GM12875 (cell line): ENCODE data around the gene ABHD11.

ENCODE experiments used
- H3K4me3 ChIP-seq: one replicate; pipeline ENCODE4 v1.5.1; 2011; ENCODE audit warnings: low read depth, low read length, control low read depth
- TF ChIP-seq, protein P1 (sequence below): IDR thresholded peaks from 2 replicates; pipeline ENCODE4 v1.5.1; 2011; ENCODE audit warnings: low read depth, mild to moderate bottlenecking, control low read depth, inconsistent platforms, low read length, moderate library complexity, borderline replicate concordance; ENCODE audit not compliant: insufficient read depth

Gene ABHD11

DNA sequence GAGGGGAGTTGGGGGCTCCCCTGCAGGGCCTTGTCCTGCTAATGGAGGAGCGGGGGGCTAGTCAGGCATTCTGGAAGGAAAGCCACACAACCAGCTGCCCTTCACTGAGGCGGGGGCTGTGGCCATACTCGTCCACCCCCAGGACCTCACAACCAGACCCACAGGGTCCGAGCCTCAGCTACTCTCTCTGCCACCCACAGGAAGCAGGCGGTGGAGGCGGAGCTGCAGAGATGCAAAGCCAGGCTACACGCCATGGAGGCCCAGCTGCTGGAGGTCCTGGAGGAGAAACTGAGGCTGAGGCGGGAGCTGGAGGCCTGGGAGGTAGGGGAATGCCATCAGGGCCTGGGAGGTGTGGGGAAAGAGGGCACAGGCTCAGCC lies 3.1 kb downstream of the ABHD11 start:
- TF ChIP-seq, protein P1, sequence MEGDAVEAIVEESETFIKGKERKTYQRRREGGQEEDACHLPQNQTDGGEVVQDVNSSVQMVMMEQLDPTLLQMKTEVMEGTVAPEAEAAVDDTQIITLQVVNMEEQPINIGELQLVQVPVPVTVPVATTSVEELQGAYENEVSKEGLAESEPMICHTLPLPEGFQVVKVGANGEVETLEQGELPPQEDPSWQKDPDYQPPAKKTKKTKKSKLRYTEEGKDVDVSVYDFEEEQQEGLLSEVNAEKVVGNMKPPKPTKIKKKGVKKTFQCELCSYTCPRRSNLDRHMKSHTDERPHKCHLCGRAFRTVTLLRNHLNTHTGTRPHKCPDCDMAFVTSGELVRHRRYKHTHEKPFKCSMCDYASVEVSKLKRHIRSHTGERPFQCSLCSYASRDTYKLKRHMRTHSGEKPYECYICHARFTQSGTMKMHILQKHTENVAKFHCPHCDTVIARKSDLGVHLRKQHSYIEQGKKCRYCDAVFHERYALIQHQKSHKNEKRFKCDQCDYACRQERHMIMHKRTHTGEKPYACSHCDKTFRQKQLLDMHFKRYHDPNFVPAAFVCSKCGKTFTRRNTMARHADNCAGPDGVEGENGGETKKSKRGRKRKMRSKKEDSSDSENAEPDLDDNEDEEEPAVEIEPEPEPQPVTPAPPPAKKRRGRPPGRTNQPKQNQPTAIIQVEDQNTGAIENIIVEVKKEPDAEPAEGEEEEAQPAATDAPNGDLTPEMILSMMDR, result no peak
- no peak overlapping the region for H3K4me3 ChIP-seq

DNA sequence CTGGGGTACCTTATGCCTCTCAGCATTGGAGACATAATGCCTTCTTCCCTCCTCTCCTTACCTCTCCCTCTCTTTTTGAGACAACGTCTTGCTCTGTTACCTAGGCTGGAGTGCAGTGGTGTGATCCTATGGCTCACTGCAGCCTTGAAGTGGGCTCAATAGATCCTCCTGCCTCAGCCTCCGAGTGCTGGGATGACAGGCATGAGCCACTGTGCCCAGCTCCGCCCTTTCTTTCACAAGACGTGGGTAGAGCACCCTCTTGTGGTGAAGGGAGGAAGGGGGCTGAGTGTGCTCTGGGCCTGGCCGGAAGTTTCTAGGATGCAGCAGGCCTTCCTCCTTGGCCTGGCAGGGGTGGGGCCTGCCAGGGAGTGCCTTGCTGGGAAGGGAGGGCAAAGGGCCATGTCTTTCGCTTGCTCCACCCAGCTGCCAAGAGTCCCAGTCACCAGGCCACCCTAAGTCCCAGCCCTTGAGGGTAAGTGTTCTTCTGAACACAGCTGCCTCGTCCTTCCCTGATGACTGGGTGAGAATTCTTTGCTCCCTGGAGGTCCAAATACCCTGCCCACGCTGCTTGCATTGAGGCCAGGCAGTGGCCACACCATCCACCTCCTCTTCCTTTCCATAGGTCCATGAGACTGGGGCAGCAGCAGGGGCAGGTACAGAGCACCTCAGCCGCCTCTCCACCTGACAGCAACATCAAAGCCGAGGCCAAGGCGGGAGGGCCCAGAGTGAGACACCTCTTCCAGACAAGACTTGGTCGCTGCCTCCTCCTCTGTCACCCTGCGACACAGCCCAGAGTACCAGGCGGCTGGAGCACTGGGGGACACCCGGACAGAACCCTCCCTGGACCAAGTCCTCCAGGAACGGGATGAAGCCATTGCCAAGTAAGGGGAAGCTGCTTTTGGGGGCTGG lies 3.7 kb downstream of the ABHD11 start:
- no peak overlapping the region for H3K4me3 ChIP-seq
- TF ChIP-seq, protein P1, result peak; percentile 90

DNA sequence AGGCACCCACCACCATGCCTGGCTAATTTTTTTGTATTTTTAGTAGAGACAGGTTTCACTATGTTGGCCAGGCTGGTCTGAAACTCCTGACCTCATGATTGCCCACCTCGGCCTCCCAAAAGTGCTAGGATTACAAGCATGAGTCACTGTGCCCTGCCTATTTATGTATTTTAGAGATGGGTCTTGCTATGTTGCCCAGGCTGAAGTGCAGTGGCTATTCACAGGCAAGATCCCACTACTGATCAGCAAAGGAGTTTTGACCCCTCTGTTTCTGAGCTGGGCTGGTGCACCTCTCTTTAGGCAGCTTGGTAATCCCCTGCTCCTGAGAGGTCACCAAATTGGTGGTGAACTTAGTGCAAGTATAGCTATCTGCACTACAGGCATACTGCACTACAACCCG lies 6.2 kb downstream of the ABHD11 start:
- no peak overlapping the region for H3K4me3 ChIP-seq
- TF ChIP-seq, protein P1, result no peak

DNA sequence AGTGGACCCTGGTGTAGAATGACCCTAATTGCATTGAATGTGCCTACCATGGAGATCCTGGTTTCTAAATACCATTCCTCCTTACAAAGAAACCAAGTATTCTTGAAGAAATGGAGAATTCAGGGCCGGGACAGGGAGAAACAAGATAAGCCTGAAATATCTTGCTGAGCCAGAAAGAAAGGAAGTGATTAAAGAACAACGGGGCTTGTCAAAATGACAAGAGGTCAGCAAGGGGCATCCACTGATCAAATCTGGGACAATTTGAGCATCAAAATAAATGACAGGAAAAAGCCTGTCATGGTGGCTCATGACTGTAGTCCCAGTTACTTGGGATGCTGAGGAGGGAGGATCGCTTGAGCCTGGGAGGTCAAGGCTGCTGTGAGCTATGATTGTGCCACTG lies 8.1 kb downstream of the ABHD11 start:
- H3K4me3 ChIP-seq, result no peak overlapping the region
- TF ChIP-seq, protein P1, result no peak

DNA sequence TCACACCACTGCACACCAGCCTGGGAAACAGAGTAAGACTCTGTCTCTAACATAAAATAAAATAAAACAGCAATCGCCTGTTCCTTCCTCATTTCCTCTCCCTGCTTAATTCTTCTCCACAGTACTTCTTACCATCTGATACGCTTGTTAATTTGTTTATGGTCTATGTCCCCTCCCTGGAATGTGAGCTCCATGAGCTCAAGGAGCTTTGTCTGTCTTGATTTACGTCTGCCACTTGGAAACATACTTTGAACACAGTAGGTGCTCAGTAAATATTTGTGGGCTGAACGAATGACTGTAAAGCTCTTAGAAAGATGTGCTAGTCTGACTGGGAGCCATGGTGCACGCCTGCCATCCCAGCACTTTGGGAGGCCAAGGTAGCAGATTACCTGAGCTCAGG lies 10.1 kb downstream of the ABHD11 start:
- no peak overlapping the region for H3K4me3 ChIP-seq
- TF ChIP-seq, protein P1, result no peak

DNA sequence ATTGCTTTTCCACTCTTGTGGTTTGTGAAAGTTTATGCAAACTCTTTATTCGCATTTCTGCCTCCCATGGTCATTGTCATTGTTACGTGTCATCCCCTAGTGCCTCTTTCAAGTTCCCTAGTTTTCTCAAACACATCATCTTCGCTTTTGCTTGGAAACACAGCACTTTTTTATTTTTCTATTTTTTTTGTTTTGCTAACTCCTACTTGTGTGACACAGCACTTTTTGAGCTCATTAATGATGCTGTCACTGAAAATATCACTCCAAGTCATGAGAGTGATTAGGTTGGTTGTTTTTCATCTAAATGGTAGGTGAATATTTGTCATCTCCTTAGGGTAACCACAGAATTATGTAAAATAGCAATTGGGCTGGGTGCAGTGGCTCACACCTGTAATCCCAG lies 10.7 kb downstream of the ABHD11 start:
- no peak overlapping the region for H3K4me3 ChIP-seq
- TF ChIP-seq, protein P1, result no peak

DNA sequence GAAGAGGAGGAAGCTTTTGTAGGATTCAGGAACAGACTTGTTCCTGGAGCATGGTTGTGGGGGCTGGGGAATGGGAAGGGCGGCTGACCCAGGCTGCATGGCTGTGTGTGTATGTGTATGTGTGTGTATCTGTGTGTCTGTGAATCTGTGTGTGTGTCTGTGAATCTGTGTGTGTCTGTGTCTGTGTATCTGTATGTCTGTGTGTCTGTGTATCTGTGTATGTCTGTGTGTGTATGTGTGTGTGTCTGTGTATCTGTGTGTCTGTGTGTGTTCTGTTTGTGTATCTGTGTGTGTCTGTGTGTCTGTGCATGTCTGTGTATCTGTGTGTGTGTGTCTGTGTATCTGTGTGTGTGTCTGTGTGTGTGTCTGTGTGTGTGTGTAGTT lies 12.5 kb downstream of the ABHD11 start:
- TF ChIP-seq, protein P1, result no peak
- H3K4me3 ChIP-seq, result no peak overlapping the region
